SIG-M5 treated with dmso at 0.1 percent for 504 hours (cell line): ENCODE data around the gene ZNF331.
A peak's percentile ranks its signal among the peaks of the same experiment; 100 is the strongest.
"Not testable (repeated sequence)": the region's sequence is repeated elsewhere in the genome, so short reads cannot be mapped to it uniquely, and the experiment has no call there.

Experiments used
- DNase-seq: peaks from one replicate; lab custom pipeline; 2025; ENCODE audit not compliant: unreplicated experiment; lab: John Stamatoyannopoulos, UW

The ZNF331 gene

DNA sequence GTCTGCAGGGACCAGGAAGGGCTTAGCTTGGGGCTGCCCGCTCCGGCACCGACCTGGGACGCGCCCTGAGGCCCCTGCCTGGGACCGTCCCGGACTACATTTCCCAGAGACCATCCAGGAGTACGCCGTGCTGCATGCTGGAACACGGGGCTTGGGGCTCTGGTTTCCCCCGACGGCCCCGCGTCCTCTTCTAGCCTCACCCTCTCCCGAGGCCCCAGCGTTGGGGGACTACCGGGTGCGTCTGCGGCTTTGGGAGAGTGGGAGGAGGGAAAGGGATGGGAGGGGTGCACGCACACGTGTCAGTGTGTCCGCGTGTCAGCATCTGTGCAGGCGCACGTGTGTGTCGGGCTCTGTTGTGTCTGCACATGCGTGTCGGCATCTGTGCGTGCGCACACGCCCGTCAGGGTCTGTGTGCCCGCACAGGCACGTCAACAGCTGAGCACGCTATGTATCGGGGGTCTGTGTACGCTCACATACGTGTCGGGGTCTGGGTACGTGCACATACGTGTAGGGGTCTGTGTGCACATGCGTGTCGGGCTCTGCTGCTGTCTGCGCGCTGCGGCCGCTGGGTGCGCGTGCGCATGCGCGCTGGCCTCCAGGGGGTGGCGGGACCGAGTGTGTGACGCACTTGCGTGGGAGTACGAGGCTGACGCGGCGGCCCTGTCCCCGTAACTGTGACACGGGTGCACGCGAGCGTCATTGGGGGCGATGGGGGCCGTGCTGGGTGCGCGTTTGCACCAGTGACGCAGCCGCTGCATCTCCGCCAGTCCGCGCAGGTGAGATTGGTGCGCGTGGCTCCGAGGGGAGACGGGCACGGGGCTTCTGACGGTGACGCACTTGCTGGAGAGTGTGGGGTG is at the start of gene ZNF331:
TSS of gene ZNF331 (plus strand) at position 625 of the 857 bp plus-strand sequence. CDS start 31,232 bp downstream, outside the sequence.
- DNase-seq: no peak

- DNase-seq: no peak
Measured at GRCh38 chr19:53492153-53492552, 45.8 kb upstream of the ZNF331 start.

DNA sequence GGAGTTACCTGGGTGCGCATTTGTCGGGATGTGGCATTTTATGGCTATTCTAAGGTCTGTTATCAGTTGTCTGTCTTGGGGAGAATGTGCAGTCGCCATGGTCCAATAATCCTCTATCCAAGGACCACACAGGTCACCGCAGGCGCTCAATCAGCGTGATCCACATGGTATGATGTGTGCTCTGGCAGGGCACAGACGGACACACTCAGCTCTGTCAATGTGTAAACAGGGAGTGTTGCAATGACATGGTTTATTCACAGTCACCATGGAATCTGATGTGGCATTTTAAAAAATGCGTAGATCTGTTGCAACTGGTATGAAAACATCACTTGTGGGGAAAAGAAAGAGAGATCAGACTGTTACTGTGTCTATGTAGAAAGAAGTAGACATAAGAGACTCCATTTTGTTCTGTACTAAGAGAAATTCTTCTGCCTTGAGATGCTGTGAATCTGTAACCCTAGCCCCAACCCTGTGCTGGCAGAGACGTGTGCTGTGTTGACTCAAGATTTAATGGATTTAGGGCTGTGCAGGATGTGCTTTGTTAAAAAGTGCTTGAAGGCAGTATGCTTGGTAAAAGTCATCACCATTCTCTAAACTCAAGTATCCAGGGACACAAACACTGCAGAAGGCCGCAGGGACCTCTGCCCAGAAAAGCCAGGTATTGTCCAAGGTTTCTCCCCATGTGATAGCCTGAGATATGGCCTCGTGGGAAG is 40.5 kb upstream of the ZNF331 start:
- not testable (repeated sequence) for DNase-seq

DNA sequence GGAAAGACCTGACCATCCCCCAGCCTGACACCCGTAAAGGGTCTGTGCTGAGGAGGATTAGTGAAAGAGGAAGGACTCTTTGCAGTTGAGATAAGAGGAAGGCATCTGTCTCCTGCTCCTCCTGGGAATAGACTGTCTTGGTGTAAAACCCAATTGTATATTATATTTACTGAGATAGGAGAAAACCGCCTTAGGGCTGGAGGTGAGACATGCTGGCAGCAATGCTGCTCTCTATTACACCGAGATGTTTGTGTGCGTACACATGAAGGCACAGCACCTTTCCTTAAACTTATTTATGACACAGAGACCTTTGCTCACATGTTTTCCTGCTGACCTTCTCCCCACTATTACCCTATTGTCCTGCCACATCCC is 39.9 kb upstream of the ZNF331 start:
- not testable (repeated sequence) for DNase-seq

DNA sequence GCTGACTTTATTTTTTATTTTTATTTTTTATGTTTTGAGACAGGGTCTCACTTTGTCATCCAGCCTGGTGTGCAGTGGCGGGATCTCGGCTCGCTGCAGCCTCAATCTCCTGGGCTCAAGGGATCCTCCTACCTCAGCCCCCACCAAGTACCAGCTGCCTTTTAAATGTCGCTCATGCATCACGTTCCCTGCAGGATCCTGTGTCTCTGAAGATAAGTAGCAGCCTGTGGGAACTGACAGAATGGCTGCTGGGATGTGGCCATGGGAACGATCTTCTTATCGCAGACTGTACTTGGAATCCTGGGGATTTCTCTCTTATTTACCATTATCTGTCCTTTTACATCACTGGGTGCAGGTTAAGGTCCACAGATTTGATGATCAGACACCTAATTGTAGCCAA is 34.8 kb upstream of the ZNF331 start:
- not testable (repeated sequence) for DNase-seq

GRCh38 chr19:53503671-53504364 is 34.1 kb upstream of the ZNF331 start:
- DNase-seq: not testable (repeated sequence)

- not testable (repeated sequence) for DNase-seq
Measured at GRCh38 chr19:53504365-53504703, 33.6 kb upstream of the ZNF331 start.

DNA sequence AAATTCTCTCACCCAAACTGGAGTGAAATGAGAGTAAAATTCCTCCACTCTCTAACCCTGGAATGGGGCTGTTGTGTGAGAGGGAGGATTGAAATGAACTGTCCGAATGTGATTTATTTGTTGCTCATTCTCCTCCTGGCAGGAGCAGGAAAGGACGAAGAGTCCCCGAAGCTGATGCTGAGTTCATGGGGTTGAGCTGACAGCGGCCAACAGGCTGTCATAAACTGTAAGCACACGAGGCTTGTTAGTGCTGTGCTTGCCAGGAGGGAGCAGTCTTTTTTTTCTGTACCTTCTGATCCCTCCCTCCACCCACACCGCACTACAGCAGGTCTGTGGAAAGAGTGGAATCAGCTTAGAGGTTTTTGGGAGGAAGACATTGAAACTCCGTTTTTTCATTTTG is 33.1 kb upstream of the ZNF331 start:
- no peak for DNase-seq

DNA sequence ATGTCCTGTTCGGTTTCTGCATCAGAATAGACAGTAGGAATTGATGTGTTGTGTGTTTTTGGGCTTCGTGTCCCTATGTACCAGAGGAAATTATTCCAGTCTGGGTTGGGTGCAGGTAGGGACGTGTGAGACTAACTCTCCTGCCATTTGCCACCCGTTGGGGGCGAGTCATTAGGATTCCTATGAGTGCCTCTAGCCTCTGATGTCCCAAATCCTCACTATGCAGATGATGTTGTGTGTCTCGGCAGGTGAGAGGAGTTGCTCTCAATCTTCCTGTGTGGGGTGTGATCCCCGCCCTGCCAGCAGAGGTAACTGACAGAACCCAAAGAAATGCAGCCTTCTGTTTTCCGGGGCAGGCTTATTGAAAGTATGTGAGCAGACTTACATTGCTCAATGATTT is 31.2 kb upstream of the ZNF331 start:
- no peak for DNase-seq

DNA sequence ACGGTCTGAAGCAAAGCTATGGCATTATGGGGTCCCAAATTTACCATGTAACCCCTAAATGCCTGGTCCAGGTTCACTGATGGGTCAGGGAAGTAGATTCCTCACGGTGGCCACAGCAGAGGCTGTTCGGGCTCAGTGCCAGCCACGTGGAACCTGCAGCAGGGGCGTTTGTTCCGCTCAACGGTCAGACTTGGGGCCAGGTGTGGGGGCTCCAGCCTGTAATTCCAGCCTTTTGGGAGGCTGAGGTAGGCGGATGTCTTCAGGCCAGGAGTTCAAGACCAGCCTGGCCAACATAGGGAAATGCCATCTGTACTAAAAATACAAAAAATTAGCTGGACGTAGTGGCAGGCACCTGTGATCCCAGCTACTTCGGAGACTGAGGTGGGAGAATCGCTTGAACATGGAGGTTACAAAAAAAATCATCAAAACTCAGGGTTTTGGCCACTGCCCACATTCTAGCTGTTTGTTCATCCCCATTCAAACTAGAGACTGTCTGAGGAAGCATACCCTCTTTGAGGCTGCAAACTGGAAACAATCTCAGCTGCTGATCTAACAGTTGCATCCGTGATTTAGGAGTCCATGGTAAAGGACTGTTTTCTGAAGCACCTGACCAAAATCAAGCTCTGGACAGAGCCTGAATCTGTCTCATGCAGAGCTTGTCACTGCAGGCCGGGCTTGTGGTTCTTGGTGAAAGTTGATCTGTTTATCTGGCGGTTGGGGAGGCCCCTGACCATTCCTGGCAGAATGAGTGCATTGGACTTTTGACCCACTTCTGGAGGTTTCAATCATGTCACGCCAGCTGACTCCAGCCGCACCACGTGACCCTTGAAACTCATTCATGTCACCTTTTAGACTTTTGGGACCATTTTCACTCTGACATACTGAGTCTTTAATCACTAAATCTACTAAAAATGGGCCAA is 30.2 kb upstream of the ZNF331 start:
- no peak for DNase-seq

DNA sequence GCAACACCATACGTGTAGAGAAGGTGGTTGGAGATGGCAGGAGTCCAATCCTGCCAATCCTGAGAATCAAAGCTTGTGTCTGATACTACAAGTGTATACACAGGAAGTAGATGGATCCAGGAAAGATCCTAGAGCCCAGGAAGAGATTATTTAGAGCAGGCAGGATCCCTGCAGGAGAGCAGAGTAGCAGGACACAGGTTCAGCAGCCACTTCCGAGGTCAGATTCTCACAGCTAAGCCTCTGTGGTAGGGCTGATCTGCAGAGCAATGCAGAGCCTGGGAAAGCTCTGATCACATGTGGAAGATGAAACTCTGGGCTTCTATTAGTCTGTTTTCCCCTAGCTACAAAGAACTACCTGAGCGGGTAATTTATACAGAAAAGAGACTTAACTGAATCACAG is 28.5 kb upstream of the ZNF331 start:
- no peak for DNase-seq

GRCh38 chr19:53509845-53510244 is 28.1 kb upstream of the ZNF331 start:
- no peak for DNase-seq

GRCh38 chr19:53511357-53511756 is 26.6 kb upstream of the ZNF331 start:
- no peak for DNase-seq

GRCh38 chr19:53511933-53512374 is 26.0 kb upstream of the ZNF331 start:
- DNase-seq: peak; percentile 20

GRCh38 chr19:53515047-53515446 is 22.9 kb upstream of the ZNF331 start:
- DNase-seq: not testable (repeated sequence)

DNA sequence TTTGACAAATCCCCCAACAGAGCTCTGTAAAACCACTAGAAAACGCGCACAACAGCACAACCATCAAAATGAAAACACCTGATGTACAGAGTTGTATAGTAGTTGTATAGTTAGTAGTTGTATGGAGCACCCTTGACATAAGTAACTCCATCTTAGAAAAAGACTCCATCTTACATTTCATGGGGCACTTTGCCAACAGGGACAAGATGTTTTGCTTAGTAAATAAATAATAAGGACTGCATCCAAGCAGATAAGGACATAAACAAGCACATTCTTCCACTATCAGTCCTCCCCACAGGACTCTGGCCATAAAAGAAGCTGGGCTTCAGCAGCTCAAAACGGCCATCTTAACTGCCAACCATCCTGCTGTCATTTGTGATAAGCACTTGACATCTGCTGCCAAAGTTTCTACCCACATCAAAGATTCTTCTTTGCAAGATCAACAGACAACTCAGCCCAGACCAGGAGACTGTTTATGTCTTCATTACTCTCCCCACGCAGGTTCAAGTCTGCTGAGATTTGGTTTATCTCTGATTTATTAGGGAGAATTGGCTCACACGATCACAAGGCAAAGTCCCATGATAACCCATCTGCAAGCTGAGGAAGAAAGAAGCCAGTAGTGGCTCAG is 20.7 kb upstream of the ZNF331 start:
- no peak for DNase-seq

DNA sequence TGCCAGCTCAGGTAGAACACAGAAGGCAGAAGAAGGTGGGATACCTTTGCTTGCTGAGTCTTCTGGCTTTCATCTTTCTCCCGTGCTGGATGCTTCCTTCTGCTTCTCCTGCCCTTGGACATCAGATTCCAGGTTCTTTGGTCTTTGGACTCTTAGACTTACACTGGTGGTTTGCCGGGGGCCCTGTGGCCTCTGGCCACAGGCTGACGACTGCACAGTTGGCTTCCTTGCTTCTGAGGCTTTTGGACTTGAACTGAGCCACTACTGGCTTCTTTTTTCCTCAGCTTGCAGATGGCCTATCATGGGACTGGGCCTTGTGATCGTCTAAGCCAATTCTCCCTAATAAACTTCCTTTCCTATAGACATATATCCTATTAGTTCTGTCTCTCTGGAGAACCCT is 19.8 kb upstream of the ZNF331 start:
- DNase-seq: no peak

DNA sequence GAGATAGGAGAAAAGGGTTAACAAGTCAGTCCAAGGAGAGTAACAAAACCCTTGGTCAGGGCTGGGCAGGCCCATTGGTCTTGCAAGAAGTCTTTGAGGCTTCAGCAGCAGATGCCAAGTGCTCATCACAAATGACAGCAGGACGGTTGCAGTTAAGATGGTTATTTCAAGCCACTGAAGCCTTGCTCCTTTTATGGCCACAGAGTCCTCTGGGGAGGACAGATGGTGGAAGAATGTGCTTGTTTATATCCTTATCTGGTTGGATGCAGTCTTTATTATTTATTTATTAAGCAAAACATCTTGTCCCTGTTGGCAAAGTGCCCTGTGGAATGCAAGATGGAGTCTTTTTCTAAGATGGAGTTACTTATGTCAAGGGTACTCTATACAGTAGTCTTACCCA is 19.2 kb upstream of the ZNF331 start:
- DNase-seq: no peak

DNA sequence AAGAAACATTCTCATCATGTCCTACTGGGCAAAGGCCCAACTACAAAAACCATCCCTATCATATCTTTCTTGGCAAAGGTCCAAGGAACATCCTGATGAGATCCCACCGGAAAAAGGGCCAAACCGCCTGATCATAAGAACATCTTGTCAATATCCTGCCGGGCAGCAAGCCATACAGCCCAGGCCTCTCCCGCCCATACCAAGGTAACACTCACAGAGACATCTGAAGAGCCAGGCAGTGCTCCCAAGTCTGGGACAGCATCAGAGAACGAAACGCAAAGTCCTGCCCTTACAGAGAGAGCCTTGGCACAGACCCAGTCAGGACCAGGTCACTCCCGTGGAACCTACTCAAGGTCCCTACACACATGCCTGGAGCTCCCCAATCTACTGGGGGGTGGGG is 18.5 kb upstream of the ZNF331 start:
- DNase-seq: no peak

DNA sequence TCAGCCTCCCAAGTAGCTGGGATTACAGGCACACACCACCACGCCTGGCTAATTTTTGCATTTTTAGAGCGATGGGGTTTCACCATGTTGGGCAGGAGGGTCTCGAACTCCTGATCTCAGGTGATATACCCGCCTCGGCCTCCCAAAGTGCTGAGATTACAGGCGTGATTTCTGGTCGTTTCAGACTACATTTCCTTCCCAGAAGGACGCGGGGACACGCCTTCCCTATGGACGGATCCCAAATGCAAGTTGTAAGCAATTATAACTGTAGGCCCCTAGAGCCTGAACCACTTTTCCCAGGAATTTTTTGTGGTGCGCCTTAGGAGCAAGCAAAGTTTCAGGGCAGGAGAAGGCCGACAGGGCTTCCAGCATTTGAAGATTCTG is 17.8 kb upstream of the ZNF331 start:
- no peak for DNase-seq
